Measurements from ENCODE around the gene NDUFS8. TPM values are rescaled to one million over a fixed set of nuclear protein-coding genes. Genes with fewer than 3 reads are reported as not detected.

Gene NDUFS8
- total RNA-seq, 4 donors from 2014 or later: 136 to 206 (median 159) TPM

- TF ChIP-seq CTCF (IDR thresholded peaks at IDR 0.05) (no peak), POLR2A (IDR thresholded peaks at IDR 0.05) (no peak)
- 92 to 96% methylated on average over 18 of the region's 18 CpGs for WGBS, 2 donors
- intact Hi-C loops (cut with DNase I; ENCODE audit: low total_unique reads): no loop called here
- no peak for DNase-seq (ENCODE audit: low spot score in 2 of 2)
- no peak overlapping the region for H3K4me3 ChIP-seq (ENCODE audit: low read depth, poor library complexity, severe bottlenecking)
Observed at GRCh38 chr11:68050371-68050841, 19.9 kb downstream of the NDUFS8 start.

- WGBS, 2 donors: 85 to 87% methylated on average over 12 to 13 of the region's 14 CpGs
- no peak overlapping the region for H3K4me3 ChIP-seq (ENCODE audit: low read depth, poor library complexity, severe bottlenecking)
- no peak for DNase-seq (ENCODE audit: low spot score in 2 of 2)
- intact Hi-C loops (cut with DNase I; ENCODE audit: low total_unique reads): no loop called here
- TF ChIP-seq CTCF (IDR thresholded peaks at IDR 0.05): no peak
Observed at GRCh38 chr11:68051191-68052136, 21.0 kb downstream of the NDUFS8 start.

- DNase-seq (ENCODE audit: low spot score in 2 of 2): no peak
- TF ChIP-seq CTCF (IDR thresholded peaks at IDR 0.05) (no peak), POLR2A (IDR thresholded peaks at IDR 0.05) (no peak)
- no peak overlapping the region for H3K4me3 ChIP-seq (ENCODE audit: low read depth, poor library complexity, severe bottlenecking)
- intact Hi-C loops (cut with DNase I; ENCODE audit: low total_unique reads): no loop called here
- WGBS, 2 donors: 87 to 89% methylated on average over 15 of the region's 15 CpGs
Observed at GRCh38 chr11:68052137-68052873, 21.8 kb downstream of the NDUFS8 start.

GRCh38 chr11:68053117-68053516 is 22.6 kb downstream of the NDUFS8 start:
- 75 to 78% methylated on average over 8 of the region's 9 CpGs for WGBS, 2 donors
- DNase-seq (ENCODE audit: low spot score in 2 of 2): no peak
- no peak overlapping the region for H3K4me3 ChIP-seq (ENCODE audit: low read depth, poor library complexity, severe bottlenecking)
- TF ChIP-seq CTCF (IDR thresholded peaks at IDR 0.05): no peak
- TF ChIP-seq POLR2A (IDR thresholded peaks at IDR 0.05): no peak
- intact Hi-C loops (cut with DNase I; ENCODE audit: low total_unique reads): no loop called here

GRCh38 chr11:68053981-68054812 is 23.7 kb downstream of the NDUFS8 start:
- WGBS, 2 donors: 89 to 92% methylated on average over 11 of the region's 11 CpGs
- intact Hi-C loops (cut with DNase I; ENCODE audit: low total_unique reads): no loop called here
- no peak for DNase-seq (ENCODE audit: low spot score in 2 of 2)
- no peak for TF ChIP-seq CTCF (IDR thresholded peaks at IDR 0.05)
- TF ChIP-seq POLR2A (IDR thresholded peaks at IDR 0.05): no peak
- H3K4me3 ChIP-seq (ENCODE audit: low read depth, poor library complexity, severe bottlenecking): no peak overlapping the region
